Gastrocnemius medialis (tissue), 4 donors: ENCODE results near the gene CRYBB1. TPM values are rescaled to one million over a fixed set of nuclear protein-coding genes. Genes with fewer than 3 reads are reported as not detected.

Source experiments
- ATAC-seq, 2 donors: fragments of 150-250 bp; one replicate each; pipeline ENCODE4 v1.9.1; 2016
- DNase-seq, 2 donors: peaks; one replicate each; pipeline ENCODE4 v3.0.0-alpha.2; 2019
- H3K27ac ChIP-seq, 4 donors: fragments of 200-600 bp; sonication (generic); 1 replicate in 1 of 4; 2 replicates in 3 of 4; pipeline ENCODE4 v1.5.1; 2016 to 2018; ENCODE audit warnings: mild to moderate bottlenecking in 2 of 4, moderate library complexity in 1 of 4
- H3K27me3 ChIP-seq, 3 donors: fragments of 200-600 bp; sonication (generic) in 2 of 3; 1 replicate in 1 of 3; 2 replicates in 2 of 3; pipeline versions ENCODE4 v1.5.1 to v1.6.0; 2016 to 2019; ENCODE audit warnings: mild to moderate bottlenecking in 1 of 3, moderate library complexity in 1 of 3
- H3K36me3 ChIP-seq, 2 donors: fragments of 200-600 bp; sonication (generic) in 1 of 2; one replicate each; pipeline ENCODE4 v1.5.1; 2017 to 2018
- H3K4me1 ChIP-seq, 2 donors: fragments of 200-600 bp; sonication (generic) in 1 of 2; one replicate each; pipeline ENCODE4 v1.5.1; 2016 to 2017; ENCODE audit warnings: mild to moderate bottlenecking in 2 of 2
- H3K4me3 ChIP-seq, 4 donors: fragments of 200-600 bp; sonication (generic) in 3 of 4; 1 replicate in 1 of 4; 2 replicates in 3 of 4; pipeline ENCODE4 v1.5.1; 2016 to 2019; ENCODE audit warnings: mild to moderate bottlenecking in 2 of 4
- H3K9me3 ChIP-seq, 3 donors: fragments of 200-600 bp; sonication (generic) in 2 of 3; 1 replicate in 1 of 3; 2 replicates in 2 of 3; pipeline ENCODE4 v1.5.1; 2016 to 2019
- CTCF ChIP-seq, 5 experiments: fragments of 450-650 bp in 3 of 5; fragments of 200-600 bp in 2 of 5; sonication (generic) in 2 of 5; IDR thresholded peaks in 4 of 5; conservative IDR thresholded peaks in 1 of 5; 1 replicate in 4 of 5; 2 replicates in 1 of 5; pipeline ENCODE4 v1.5.1; 2016 to 2019; ENCODE audit warnings: antibody characterized with exemption in 5 of 5, mild to moderate bottlenecking in 3 of 5, moderate library complexity in 3 of 5
- POLR2A ChIP-seq, 2 donors: fragments of 450-650 bp; IDR thresholded peaks; one replicate each; pipeline ENCODE4 v1.6.1; 2017; ENCODE audit warnings: antibody characterized with exemption in 2 of 2, mild to moderate bottlenecking in 2 of 2, moderate library complexity in 2 of 2
- in situ Hi-C, 4 donors: fragments of 200-750 bp; cut with MboI; loops; one replicate each; pipeline versions ENCODE4 v1.15.0 to v1.8.0; 2017; ENCODE audit warnings: low sequenced_read_pairs in 4 of 4
- intact Hi-C: fragments of 100-400 bp; cut with DNase I; formaldehyde crosslinking; loops from one replicate; pipeline ENCODE4 v1.15.1; 2023; ENCODE audit warnings: low total_unique reads
- total RNA-seq, 4 donors: library from RNA; depleted of rRNA; stranded (reverse); fragments of >200 nt; gene quantifications; one replicate each; pipeline versions ENCODE4 v1.1.0 to v1.2.3, GENCODE V29; 2016

The CRYBB1 gene
- total RNA-seq, 4 donors from 2014 or later: 0.97 TPM; not detected in 3

DNA sequence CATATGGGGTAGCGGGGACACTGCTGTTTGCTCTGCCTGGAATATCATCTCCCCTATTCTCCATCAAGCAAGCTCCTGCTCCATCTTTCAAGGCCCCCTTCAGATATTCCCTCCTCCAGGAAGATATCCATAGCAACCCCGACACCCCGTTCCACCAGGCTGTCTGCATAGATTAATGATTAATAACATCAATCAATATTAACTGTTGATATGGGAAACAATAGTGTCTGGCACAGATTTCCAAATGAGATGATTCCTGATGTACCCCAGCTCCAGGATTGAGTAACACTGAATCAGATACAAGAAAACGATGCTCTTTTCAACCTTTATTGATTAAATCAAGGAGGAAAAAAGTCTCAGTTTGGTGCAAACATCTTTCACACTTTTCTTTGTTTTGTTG, 20.3 kb downstream of the CRYBB1 start:
- no peak for TF ChIP-seq POLR2A (IDR thresholded peaks at IDR 0.05)
- TF ChIP-seq CTCF (IDR thresholded peaks at IDR 0.05 in 4 of 5, conservative IDR thresholded peaks at IDR 0.05 in 1 of 5): no peak
- in situ Hi-C loops: no loop called here
- no peak for ATAC-seq

DNA sequence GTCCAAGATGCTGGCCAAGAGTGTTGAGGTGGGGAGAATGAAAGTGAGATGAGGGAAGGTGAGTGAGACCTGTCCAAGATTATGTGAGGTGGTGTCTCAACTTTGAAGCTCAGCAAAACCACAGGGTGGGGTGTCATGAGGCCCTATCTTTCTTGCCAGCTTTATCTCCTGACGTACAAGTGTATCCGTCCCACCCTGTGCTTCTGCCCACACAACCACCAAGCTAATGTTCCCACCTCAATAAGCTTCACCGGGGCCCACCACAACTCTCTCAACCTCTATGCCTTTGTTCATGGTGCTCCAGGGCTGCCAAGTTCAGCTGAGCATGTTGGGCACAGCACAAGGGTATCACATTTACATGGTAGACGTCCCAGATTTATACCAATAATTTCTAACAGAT, 20.8 kb downstream of the CRYBB1 start:
- in situ Hi-C loops (no loop called here), intact Hi-C loops (no loop called here)
- TF ChIP-seq POLR2A (IDR thresholded peaks at IDR 0.05) (no peak), CTCF (IDR thresholded peaks at IDR 0.05 in 4 of 5, conservative IDR thresholded peaks at IDR 0.05 in 1 of 5) (no peak)
- H3K27ac ChIP-seq: no peak overlapping the region
- H3K4me3 ChIP-seq: no peak overlapping the region
- H3K9me3 ChIP-seq: no peaks in the 10 kb centered on the region
- no peaks in the 10 kb centered on the region for H3K36me3 ChIP-seq
- DNase-seq (no peak), ATAC-seq (no peak)
- H3K27me3 ChIP-seq: no peaks in the 10 kb centered on the region
- H3K4me1 ChIP-seq: no peaks in the 10 kb centered on the region

More for the DNA sequence above, 20.3 kb downstream of the CRYBB1 start:
- no peak for DNase-seq
- Histone ChIP-seq H3K27ac (no peak overlapping the region), H3K4me1 (no peaks in the 10 kb centered on the region), H3K4me3 (no peak overlapping the region), H3K36me3 (no peaks in the 10 kb centered on the region), H3K27me3 (no peaks in the 10 kb centered on the region), H3K9me3 (no peaks in the 10 kb centered on the region)
- intact Hi-C loops: no loop called here

DNA sequence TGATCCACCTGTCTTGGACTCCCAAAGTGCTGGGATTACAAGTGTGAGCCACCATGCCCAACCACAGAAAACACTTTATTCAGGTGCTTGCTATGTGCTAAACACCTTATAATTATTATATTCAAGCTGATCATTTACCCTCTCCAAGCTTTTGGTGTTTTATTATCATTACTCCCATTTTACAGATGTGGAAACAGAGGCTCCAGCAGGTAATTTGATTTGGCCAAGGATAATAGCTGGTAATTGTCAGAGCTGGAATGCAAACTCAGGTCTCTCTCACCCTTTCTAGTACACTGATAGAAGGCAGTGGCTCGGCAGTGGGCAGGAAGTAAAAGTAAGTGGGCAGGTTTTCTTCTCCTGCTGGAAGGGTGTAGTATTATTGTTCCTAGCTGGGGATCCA, 24.1 kb downstream of the CRYBB1 start:
- Histone ChIP-seq H3K27me3 (no peaks in the 10 kb centered on the region), H3K36me3 (no peaks in the 10 kb centered on the region), H3K27ac (no peak overlapping the region), H3K9me3 (no peaks in the 10 kb centered on the region), H3K4me1 (peaks cover 4 to 11% of the 10 kb centered on the region in 2 donors), H3K4me3 (no peak overlapping the region)
- no peak for ATAC-seq
- in situ Hi-C loops: no loop called here
- intact Hi-C loops: no loop called here
- TF ChIP-seq CTCF (IDR thresholded peaks at IDR 0.05 in 4 of 5, conservative IDR thresholded peaks at IDR 0.05 in 1 of 5) (no peak), POLR2A (IDR thresholded peaks at IDR 0.05) (no peak)
- no peak for DNase-seq

DNA sequence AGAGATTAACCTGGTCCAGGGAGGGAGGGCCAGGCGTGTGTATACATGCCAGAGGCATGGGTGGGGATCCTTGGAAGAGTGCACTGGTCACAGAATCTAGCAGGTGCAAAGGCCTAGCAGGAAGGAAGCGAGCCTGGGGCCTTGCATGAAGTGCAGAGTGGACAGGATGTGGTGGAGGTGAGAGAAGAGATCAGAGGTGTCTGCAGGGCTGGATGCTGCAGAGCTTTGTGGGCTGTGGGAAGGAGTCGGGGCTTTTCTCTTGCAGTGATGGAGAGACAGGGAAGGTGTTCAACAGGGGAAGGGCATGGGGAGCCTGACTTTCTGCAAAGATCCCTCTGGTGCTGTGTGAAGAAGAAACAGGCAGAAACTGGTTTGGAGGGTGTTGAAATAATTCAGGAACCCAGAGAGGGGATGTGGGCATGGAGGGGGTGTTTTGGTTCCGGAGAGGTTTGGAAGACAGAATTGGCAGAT, 25.4 kb downstream of the CRYBB1 start:
- DNase-seq (no peak), ATAC-seq (no peak)
- Histone ChIP-seq H3K27me3 (no peaks in the 10 kb centered on the region), H3K9me3 (no peaks in the 10 kb centered on the region), H3K4me1 (peaks cover 12 to 15% of the 10 kb centered on the region in 2 donors), H3K36me3 (no peaks in the 10 kb centered on the region), H3K4me3 (no peak overlapping the region), H3K27ac (no peak overlapping the region)
- in situ Hi-C loops: no loop called here
- intact Hi-C loops: no loop called here
- TF ChIP-seq CTCF (IDR thresholded peaks at IDR 0.05 in 4 of 5, conservative IDR thresholded peaks at IDR 0.05 in 1 of 5): no peak
- TF ChIP-seq POLR2A (IDR thresholded peaks at IDR 0.05): no peak
